Hematopoietic multipotent progenitor cell treated with erythropoietin and hydrocortisone succinate and interleukin-3 and kit ligand, for 17 days (in vitro differentiated cells): ENCODE results near the gene GFRA1.

Source experiments
- DNase-seq: peaks from one replicate; pipeline ENCODE4 v3.0.0-alpha.2; 2015; ENCODE audit warnings: low spot score

GFRA1 gene

GRCh38 chr10:116101616-116102315 lies 171.2 kb downstream of the GFRA1 start:
- no peak for DNase-seq

GRCh38 chr10:116100984-116101383 lies 172.0 kb downstream of the GFRA1 start:
- DNase-seq: no peak

GRCh38 chr10:116099023-116099420 lies 174.0 kb downstream of the GFRA1 start:
- DNase-seq: no peak

GRCh38 chr10:116098411-116099022 lies 174.5 kb downstream of the GFRA1 start:
- no peak for DNase-seq

- DNase-seq: no peak
Measured at GRCh38 chr10:116097239-116097784, 175.7 kb downstream of the GFRA1 start.

- no peak for DNase-seq
Measured at GRCh38 chr10:116096526-116096925, 176.5 kb downstream of the GFRA1 start.

GRCh38 chr10:116094356-116094755 lies 178.7 kb downstream of the GFRA1 start:
- DNase-seq: no peak

GRCh38 chr10:116093031-116093430 lies 180.0 kb downstream of the GFRA1 start:
- DNase-seq: no peak

- DNase-seq: no peak
Measured at GRCh38 chr10:116088985-116089384, 184.0 kb downstream of the GFRA1 start.

GRCh38 chr10:116085323-116085722 lies 187.7 kb downstream of the GFRA1 start:
- DNase-seq: no peak

- no peak for DNase-seq
Measured at GRCh38 chr10:116084161-116084560, 188.8 kb downstream of the GFRA1 start.

- DNase-seq: no peak
Measured at GRCh38 chr10:116083226-116083762, 189.7 kb downstream of the GFRA1 start.

- DNase-seq: no peak
Measured at GRCh38 chr10:116082762-116083161, 190.2 kb downstream of the GFRA1 start.

- no peak for DNase-seq
Measured at GRCh38 chr10:116082206-116082605, 190.8 kb downstream of the GFRA1 start.

- DNase-seq: no peak
Measured at GRCh38 chr10:116080553-116080952, 192.5 kb downstream of the GFRA1 start.

GRCh38 chr10:116079355-116079754 lies 193.7 kb downstream of the GFRA1 start:
- DNase-seq: no peak

- no peak for DNase-seq
Measured at GRCh38 chr10:116076621-116077020, 196.4 kb downstream of the GFRA1 start.

- DNase-seq: no peak
Measured at GRCh38 chr10:116073510-116073909, 199.5 kb downstream of the GFRA1 start.

- no peak for DNase-seq
Measured at GRCh38 chr10:116073001-116073400, 200.0 kb downstream of the GFRA1 start.

GRCh38 chr10:116071453-116072148 lies 201.4 kb downstream of the GFRA1 start:
- no peak for DNase-seq

- no peak for DNase-seq
Measured at GRCh38 chr10:116070743-116071320, 202.2 kb downstream of the GFRA1 start.

- DNase-seq: no peak
Measured at GRCh38 chr10:116069856-116070255, 203.2 kb downstream of the GFRA1 start.
